ENCODE measurements around the gene HEPACAM.

Gene HEPACAM

GRCh38 chr11:124935548-124936514 lies at the start of gene HEPACAM:
HEPACAM (minus strand) TSS chr11:124936047; CDS start chr11:124936006, 41 bp downstream.
- H2AFZ ChIP-seq (ENCODE audit: low read depth, low read length) = no peak within 1 kb of the TSS
- no peak within 1 kb of the TSS for H3K4me3 ChIP-seq (ENCODE audit: low read depth in 1 of 2, low read length in 2 of 2)
- no peaks in the 10 kb centered on the region for H4K20me1 ChIP-seq (ENCODE audit: insufficient read depth, low read length)
- H3K9me3 ChIP-seq (ENCODE audit: insufficient read depth, low read length, severe bottlenecking) = no peaks in the 10 kb centered on the region
- no peaks in the 10 kb centered on the region for H3K4me1 ChIP-seq (ENCODE audit: insufficient read depth, low read length)
- TF ChIP-seq EZH2 (IDR thresholded peaks at IDR 0.05; ENCODE audit: borderline replicate concordance, low read depth, low read length, severe bottlenecking) (no peak), CTCF (IDR thresholded peaks at IDR 0.05; ENCODE audit: borderline replicate concordance, extremely low read depth, low read length, poor library complexity, severe bottlenecking) (no peak)
- peaks cover 20% of the 10 kb centered on the region for H3K27me3 ChIP-seq (ENCODE audit: insufficient read depth, low read length, poor library complexity)
- H3K36me3 ChIP-seq (ENCODE audit: insufficient read depth, low read length) = no peaks in the 10 kb centered on the region
- DNase-seq (no peak), ATAC-seq (ENCODE audit: insufficient read depth, low read depth) (no peak)
- no peaks in the 10 kb centered on the region for H3K79me2 ChIP-seq (ENCODE audit: insufficient read depth, low read length)
- no peak within 1 kb of the TSS for H3K4me2 ChIP-seq (ENCODE audit: insufficient read depth, low read length)
- no peak within 1 kb of the TSS for H3K9ac ChIP-seq (ENCODE audit: low read depth, low read length)
- H3K27ac ChIP-seq (ENCODE audit: low read length) = no peak within 1 kb of the TSS

DNA sequence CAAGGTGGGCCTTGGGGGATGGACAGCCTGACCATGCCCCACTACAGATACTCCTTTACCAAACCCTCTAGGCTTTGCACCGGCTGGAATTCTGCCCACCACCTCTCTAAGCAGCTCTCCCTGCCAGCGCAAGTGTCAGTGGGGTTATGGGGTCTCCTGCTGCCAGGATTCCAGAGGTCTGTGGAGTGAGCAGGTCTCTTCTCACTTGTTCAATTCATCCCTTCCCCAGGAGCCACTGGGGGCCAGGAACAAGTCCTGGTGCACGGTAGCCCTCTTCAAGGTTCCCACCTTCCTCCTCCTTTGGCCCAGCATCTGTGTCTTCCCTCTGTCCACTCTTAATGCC lies 48.6 kb upstream of the HEPACAM start:
- Histone ChIP-seq H3K9ac (ENCODE audit: low read depth, low read length) (no peak overlapping the region), H3K4me2 (ENCODE audit: insufficient read depth, low read length) (no peak overlapping the region), H3K27ac (ENCODE audit: low read length) (no peak overlapping the region), H3K4me1 (ENCODE audit: insufficient read depth, low read length) (no peaks in the 10 kb centered on the region), H3K27me3 (ENCODE audit: insufficient read depth, low read length, poor library complexity) (no peaks in the 10 kb centered on the region), H4K20me1 (ENCODE audit: insufficient read depth, low read length) (no peaks in the 10 kb centered on the region), H3K9me3 (ENCODE audit: insufficient read depth, low read length, severe bottlenecking) (peaks cover 9% of the 10 kb centered on the region), H3K36me3 (ENCODE audit: insufficient read depth, low read length) (peaks cover 51% of the 10 kb centered on the region), H2AFZ (ENCODE audit: low read depth, low read length) (no peak overlapping the region), H3K4me3 (ENCODE audit: low read depth in 1 of 2, low read length in 2 of 2) (no peak overlapping the region), H3K79me2 (ENCODE audit: insufficient read depth, low read length) (no peaks in the 10 kb centered on the region)
- TF ChIP-seq EZH2 (IDR thresholded peaks at IDR 0.05; ENCODE audit: borderline replicate concordance, low read depth, low read length, severe bottlenecking) (no peak), CTCF (IDR thresholded peaks at IDR 0.05; ENCODE audit: borderline replicate concordance, extremely low read depth, low read length, poor library complexity, severe bottlenecking) (no peak)
- ATAC-seq (ENCODE audit: insufficient read depth, low read depth) (no peak), DNase-seq (no peak)

DNA sequence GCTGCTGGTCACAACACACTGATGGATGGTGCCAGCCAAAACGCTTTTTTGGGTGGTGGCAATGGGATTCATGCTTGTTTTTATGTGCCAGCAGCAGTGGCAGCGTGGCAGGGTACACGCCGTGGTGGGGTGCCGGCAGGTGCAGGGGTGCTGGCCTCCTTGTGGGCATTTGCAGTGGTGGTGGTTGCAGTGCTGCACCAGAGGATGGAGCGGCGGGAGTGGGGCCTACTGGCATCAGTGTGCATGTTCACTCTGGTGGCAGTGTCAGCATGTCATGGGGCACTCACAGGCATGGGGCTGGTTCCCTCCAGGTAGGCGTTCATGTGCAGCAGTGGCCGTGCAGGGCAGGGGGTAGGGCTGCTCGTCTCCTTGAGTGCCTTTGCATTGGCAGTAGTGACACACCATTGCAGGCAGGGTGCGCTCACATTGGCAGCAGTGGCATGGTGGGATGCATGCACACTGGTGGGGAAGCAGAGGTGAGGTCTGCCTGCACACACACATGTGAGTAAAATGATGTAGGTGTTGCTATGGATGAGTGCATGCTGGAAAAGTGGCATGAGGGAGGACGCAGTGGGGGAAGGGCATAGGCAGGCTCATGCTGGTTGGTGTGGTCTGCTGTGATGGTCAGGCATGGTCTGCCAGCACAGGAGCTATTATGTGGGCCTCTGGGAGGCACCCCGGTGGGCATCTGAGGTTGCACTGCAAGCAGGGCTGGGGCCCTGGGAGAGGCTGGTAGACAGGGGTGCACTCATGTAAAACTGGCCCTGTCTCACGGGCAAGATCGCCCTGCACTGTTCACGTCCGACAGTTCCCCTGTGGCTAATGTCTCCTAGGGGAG lies 48.0 kb upstream of the HEPACAM start:
- no peak for DNase-seq

More for the DNA sequence above, 48.0 kb upstream of the HEPACAM start:
- Histone ChIP-seq H3K9me3 (ENCODE audit: insufficient read depth, low read length, severe bottlenecking) (peaks cover 14% of the 10 kb centered on the region), H4K20me1 (ENCODE audit: insufficient read depth, low read length) (no peaks in the 10 kb centered on the region), H3K9ac (ENCODE audit: low read depth, low read length) (no peak overlapping the region), H3K4me3 (ENCODE audit: low read depth in 1 of 2, low read length in 2 of 2) (no peak overlapping the region), H3K4me2 (ENCODE audit: insufficient read depth, low read length) (no peak overlapping the region), H3K36me3 (ENCODE audit: insufficient read depth, low read length) (peaks cover 45% of the 10 kb centered on the region), H2AFZ (ENCODE audit: low read depth, low read length) (no peak overlapping the region), H3K27me3 (ENCODE audit: insufficient read depth, low read length, poor library complexity) (no peaks in the 10 kb centered on the region), H3K79me2 (ENCODE audit: insufficient read depth, low read length) (no peaks in the 10 kb centered on the region), H3K27ac (ENCODE audit: low read length) (no peak overlapping the region), H3K4me1 (ENCODE audit: insufficient read depth, low read length) (no peaks in the 10 kb centered on the region)
- no peak for ATAC-seq (ENCODE audit: insufficient read depth, low read depth)
- TF ChIP-seq EZH2 (IDR thresholded peaks at IDR 0.05; ENCODE audit: borderline replicate concordance, low read depth, low read length, severe bottlenecking) = no peak
- TF ChIP-seq CTCF (IDR thresholded peaks at IDR 0.05; ENCODE audit: borderline replicate concordance, extremely low read depth, low read length, poor library complexity, severe bottlenecking) = no peak

Measured in DND-41 (cell line).